GM18498 (cell line): ENCODE data around the gene PCDHGA6.
"Not testable (repeated sequence)": the region's sequence is repeated elsewhere in the genome, so short reads cannot be mapped to it uniquely, and the experiment has no call there.

Experiments
- ATAC-seq: cut with Tn5 transposase; IDR thresholded peaks from one replicate; pipeline ENCODE4 v1.9.1; 2021; ENCODE audit warnings: mild to moderate bottlenecking, moderate library complexity; ENCODE audit not compliant: unreplicated experiment

PCDHGA6 gene

DNA sequence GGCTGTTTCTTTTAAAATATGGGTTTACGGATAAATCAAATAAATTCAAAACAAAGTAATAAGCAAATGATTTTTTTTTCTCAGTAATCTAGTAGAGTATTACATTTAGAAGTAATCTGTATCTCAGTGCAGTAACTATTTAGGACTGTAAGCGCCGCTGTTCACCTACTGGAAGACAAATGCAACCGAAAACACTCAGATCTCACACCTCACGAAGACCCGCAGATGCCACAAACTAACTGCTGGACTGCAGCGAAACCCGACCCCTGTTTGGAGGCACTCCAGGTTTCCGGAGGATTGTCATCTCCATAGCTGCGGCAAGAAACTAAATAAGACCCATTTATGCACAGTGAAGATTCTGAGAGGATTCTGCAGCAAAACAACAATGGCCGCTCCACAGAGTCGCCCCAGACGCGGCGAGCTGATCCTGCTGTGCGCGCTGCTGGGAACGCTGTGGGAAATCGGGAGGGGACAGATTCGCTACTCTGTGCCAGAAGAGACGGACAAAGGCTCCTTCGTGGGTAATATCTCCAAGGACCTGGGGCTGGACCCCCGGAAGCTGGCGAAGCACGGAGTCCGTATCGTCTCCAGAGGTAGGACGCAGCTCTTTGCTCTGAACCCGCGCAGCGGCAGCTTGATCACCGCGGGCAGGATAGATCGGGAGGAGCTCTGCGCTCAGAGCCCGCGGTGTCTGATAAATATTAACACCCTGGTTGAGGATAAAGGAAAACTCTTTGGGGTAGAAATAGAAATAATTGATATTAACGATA, 18.9 kb downstream of the PCDHGA6 start, which contains the start of gene PCDHGA8:
Gene PCDHGA8 (plus strand): TSS at position 205 of the 770 bp plus-strand sequence. CDS start 181 bp downstream, at position 386.
- no peak for ATAC-seq

DNA sequence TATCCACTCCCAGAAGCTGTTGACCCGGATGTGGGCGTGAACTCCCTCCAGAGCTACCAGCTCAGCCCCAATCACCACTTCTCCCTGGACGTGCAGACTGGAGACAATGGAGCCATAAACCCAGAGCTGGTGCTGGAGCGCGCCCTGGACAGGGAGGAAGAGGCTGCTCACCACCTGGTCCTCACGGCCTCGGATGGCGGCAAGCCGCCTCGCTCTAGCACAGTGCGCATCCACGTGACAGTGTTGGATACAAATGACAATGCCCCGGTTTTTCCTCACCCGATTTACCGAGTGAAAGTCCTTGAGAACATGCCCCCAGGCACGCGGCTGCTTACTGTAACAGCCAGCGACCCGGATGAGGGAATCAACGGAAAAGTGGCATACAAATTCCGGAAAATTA, 19.6 kb downstream of the PCDHGA6 start:
- ATAC-seq: no peak

DNA sequence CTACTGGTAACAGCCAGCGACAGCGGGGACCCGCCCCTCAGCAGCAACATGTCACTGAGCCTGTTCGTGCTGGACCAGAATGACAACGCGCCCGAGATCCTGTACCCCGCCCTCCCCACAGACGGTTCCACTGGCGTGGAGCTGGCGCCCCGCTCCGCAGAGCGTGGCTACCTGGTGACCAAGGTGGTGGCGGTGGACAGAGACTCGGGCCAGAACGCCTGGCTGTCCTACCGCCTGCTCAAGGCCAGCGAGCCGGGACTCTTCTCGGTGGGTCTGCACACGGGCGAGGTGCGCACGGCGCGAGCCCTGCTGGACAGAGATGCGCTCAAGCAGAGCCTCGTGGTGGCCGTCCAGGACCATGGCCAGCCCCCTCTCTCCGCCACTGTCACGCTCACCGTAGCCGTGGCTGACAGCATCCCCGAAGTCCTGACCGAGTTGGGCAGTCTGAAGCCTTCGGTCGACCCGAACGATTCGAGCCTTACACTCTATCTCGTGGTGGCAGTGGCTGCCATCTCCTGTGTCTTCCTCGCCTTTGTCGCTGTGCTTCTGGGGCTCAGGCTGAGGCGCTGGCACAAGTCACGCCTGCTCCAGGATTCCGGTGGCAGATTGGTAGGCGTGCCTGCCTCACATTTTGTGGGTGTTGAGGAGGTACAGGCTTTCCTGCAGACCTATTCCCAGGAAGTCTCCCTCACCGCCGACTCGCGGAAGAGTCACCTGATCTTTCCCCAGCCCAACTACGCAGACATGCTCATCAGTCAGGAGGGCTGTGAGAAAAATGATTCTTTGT, 20.9 kb downstream of the PCDHGA6 start:
- not testable (repeated sequence) for ATAC-seq

DNA sequence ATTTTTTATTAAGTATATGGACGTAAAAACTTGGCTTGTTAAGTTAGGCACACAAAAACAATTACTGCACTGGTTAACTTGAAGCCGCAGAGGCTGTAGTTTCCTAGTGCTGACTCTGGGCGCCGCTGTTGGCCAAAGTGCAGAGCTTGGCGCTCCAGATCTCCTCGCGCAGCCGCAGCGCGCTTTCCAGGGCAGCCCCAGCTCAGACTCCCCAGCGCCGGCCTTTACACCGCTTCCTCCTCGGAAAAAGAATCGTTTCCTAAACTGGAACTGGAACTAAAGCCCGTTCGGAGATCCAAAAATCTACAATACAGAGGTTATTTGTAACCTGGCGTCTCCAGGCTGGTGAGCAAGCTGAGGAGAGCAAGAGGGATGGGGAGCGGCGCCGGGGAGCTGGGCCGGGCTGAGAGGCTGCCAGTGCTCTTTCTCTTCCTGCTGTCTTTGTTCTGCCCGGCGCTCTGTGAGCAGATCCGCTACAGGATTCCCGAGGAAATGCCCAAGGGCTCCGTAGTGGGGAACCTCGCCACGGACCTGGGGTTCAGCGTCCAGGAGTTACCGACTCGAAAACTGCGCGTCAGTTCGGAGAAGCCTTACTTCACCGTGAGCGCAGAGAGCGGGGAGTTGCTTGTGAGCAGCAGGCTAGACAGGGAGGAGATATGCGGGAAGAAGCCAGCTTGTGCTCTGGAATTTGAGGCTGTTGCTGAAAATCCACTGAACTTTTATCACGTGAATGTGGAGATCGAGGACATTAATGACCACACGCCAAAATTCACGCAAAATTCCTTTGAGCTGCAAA, 24.3 kb downstream of the PCDHGA6 start, which contains the start of gene PCDHGB5:
Gene PCDHGB5 (plus strand): TSS at position 192 of the 796 bp plus-strand sequence. CDS start 181 bp downstream, at position 373.
- ATAC-seq: peak; percentile 79

DNA sequence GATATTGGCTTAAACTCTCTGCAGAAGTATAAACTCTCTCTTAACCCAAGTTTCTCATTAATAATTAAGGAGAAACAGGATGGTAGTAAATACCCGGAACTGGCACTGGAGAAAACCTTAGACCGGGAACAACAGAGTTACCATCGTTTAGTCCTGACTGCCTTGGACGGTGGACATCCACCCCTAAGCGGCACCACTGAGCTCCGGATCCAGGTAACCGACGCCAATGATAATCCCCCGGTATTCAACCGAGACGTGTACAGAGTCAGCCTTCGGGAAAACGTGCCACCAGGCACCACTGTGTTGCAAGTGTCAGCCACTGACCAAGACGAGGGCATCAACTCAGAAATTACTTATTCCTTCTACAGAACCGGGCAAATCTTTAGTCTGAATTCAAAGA, 24.9 kb downstream of the PCDHGA6 start:
- ATAC-seq: no peak

DNA sequence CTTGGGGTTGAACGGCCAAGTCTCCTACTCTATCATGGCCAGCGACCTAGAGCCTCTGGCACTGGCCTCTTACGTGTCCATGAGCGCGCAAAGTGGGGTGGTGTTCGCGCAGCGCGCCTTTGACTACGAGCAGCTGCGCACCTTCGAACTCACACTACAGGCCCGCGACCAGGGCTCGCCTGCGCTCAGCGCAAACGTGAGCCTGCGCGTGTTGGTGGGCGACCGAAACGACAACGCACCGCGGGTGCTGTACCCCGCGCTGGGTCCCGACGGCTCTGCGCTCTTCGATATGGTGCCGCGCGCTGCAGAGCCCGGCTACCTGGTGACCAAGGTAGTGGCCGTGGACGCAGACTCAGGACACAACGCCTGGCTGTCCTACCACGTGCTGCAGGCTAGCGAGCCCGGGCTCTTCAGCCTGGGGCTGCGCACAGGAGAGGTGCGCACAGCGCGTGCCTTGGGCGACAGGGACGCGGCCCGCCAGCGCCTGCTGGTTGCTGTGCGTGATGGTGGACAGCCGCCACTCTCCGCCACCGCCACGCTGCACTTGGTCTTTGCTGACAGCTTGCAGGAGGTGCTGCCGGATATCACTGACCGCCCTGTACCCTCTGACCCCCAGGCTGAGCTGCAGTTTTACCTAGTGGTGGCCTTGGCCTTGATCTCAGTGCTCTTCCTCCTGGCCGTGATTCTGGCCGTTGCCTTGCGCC, 26.0 kb downstream of the PCDHGA6 start:
- no peak for ATAC-seq

DNA sequence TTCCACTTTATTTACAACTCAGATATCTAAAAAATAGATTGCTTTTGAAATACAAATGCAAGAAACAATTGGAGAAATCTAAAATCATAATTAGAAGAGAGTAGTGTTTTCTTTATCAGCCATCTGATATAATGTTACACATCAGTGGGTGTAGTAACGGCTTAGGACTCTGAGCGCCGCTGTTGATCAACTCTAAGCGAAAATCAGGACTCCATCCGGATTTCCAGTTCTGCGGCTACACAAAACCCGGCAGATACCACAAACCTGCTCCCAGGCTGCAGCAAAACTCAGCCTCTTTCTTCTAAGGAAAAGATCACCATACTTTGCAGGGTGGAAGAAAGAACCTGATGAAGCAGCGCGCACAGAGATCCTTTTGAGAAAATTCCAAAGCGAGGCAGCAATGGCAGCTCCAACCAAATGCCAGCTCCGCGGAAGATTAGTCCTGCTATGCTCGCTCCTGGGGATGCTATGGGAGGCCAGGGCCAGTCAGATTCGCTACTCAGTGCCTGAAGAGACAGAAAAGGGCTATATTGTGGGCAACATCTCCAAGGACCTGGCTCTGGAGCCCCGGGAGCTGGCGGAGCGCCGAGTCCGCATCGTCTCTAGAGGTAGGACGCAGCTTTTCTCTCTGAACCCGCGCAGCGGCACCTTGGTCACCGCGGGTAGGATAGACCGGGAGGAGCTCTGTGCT, 29.0 kb downstream of the PCDHGA6 start, which contains the start of gene PCDHGA9:
Gene PCDHGA9 (plus strand): TSS at position 226 of the 691 bp plus-strand sequence. CDS start 175 bp downstream, at position 401.
- ATAC-seq: no peak

DNA sequence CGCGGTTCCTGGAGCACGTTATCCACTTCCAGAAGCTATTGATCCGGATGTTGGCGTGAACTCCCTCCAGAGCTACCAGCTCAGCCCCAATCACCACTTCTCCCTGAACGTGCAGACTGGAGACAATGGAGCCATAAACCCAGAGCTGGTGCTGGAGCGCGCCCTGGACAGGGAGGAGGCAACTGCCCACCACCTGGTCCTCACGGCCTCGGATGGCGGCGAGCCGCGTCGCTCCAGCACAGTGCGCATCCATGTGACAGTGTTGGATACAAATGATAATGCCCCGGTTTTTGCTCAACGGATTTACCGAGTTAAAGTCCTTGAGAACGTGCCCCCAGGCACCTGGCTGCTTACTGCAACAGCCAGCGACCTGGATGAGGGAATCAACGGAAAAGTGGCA, 29.7 kb downstream of the PCDHGA6 start:
- no peak for ATAC-seq

DNA sequence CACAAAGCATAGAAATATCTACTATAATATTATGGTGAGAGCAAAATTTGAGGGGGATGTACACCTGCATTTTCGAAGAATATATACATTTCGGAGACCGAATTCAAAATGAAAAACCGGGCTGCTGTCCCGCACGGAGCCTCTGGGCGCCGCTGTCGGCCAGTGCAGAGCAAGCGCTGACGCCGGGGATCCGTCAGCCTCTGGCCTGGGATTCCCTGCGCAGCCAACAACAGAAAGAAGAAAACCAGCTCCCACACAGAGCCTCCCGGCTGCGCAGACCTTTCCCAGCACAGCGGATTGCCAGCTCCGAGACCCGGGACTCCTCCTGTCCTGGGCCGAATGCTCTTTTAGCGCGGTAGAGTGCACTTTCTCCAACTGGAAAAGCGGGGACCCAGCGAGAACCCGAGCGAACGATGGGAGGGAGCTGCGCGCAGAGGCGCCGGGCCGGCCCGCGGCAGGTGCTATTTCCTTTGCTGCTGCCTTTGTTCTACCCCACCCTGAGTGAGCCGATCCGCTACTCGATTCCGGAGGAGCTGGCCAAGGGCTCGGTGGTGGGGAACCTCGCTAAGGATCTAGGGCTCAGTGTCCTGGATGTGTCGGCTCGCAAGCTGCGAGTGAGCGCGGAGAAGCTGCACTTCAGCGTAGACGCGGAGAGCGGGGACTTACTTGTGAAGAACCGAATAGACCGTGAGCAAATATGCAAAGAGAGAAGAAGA, 34.3 kb downstream of the PCDHGA6 start, which contains the start of gene PCDHGB6:
Gene PCDHGB6 (plus strand): TSS at position 232 of the 716 bp plus-strand sequence. CDS start 182 bp downstream, at position 414.
- not testable (repeated sequence) for ATAC-seq

DNA sequence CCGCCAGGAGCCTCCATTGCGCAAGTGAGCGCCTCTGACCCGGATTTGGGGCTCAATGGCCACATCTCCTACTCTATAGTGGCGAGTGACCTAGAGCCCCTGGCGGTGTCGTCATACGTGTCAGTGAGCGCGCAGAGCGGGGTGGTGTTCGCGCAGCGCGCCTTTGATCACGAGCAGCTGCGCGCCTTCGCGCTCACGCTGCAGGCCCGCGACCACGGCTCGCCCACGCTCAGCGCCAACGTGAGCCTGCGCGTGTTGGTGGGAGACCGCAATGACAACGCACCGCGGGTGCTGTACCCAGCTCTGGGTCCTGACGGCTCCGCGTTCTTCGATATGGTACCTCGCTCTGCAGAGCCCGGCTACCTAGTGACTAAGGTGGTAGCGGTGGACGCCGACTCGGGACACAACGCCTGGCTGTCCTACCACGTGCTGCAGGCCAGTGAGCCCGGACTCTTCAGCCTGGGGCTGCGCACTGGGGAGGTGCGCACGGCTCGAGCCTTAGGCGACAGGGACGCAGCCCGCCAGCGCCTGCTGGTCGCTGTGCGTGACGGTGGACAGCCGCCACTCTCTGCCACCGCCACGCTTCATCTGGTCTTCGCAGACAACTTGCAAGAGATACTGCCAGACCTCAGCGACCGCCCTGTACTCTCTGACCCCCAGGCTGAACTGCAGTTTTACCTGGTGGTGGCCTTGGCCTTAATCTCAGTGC, 36.1 kb downstream of the PCDHGA6 start:
- no peak for ATAC-seq

DNA sequence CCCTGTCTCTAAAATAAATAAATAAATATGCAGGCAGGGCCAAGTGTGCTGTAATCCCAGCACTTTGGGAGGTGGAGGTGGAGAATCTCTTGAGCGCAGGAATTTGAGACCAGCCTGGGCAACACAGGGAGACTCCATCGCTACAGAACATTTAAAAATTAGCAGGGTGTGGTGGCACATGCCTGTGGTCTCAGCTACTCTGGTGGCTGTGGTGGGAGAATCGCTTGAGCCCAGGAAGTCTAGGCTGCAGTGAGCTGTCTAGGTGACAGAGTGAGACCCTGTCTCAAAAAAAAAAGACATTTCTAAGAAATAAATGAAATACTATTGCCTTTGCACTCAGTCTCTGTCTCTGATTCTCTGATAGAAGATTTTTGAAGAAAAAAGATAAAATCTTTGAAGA, 37.9 kb downstream of the PCDHGA6 start:
- no peak for ATAC-seq

DNA sequence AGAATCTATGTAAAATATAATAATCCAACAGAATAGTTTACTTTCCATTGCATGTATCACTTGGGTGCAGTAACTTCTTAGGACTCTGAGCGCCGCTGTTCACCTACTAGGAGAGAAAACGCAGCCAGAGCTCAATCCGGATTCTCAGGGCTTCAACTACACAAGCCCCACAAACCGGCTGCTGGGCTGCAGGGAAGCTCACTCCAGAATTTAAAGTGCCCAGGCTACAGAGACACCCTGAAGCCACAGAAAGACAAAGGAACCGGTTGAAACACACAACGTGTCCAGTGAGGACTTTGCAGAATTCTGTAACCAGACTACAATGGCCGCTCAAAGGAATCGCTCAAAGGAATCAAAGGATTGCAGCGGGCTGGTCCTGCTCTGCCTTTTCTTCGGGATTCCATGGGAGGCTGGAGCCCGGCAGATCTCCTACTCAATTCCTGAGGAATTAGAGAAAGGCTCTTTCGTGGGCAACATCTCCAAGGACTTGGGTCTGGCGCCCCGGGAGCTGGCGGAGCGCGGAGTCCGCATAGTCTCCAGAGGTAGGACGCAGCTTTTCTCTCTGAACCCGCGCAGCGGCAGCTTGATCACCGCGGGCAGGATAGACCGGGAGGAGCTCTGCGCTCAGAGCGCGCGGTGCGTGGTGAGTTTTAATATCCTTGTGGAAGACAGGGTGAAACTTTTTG, 39.3 kb downstream of the PCDHGA6 start, which contains the start of gene PCDHGA10:
Gene PCDHGA10 (plus strand): TSS at position 134 of the 686 bp plus-strand sequence. CDS start 189 bp downstream, at position 323.
- peak; percentile 86 for ATAC-seq

DNA sequence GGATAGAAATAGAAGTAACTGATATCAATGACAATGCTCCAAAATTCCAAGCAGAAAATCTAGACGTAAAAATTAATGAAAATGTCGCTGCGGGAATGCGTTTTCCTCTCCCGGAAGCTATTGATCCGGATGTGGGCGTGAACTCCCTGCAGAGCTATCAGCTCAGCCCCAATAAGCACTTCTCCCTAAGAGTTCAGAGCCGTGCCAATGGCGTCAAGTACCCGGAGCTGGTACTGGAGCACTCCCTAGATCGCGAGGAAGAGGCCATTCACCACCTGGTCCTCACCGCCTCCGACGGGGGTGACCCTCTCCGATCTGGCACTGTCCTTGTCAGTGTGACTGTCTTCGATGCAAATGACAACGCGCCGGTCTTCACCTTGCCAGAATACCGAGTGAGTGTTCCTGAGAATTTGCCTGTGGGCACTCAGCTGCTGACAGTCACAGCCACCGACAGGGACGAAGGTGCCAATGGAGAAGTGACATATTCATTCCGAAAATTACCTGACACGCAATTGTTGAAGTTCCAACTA, 39.9 kb downstream of the PCDHGA6 start:
- no peak for ATAC-seq

DNA sequence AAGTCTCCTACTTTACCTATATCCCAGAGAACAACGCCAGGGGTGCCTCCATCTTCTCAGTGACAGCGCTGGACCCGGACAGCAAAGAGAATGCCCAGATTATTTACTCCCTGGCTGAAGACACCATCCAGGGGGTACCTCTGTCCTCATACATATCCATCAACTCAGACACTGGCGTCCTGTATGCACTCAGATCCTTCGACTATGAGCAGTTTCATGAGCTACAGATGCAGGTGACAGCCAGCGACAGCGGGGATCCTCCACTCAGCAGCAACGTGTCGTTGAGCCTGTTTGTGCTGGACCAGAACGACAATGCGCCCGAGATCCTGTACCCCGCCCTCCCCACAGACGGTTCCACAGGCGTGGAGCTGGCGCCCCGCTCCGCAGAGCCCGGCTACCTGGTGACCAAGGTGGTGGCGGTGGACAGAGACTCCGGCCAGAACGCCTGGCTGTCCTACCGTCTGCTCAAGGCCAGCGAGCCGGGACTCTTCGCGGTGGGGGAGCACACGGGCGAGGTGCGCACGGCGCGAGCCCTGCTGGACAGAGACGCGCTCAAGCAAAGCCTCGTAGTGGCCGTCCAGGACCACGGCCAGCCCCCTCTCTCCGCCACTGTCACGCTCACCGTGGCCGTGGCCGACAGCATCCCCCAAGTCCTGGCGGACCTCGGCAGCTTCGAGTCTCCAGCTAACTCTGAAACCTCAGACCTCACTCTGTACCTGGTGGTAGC, 41.0 kb downstream of the PCDHGA6 start:
- not testable (repeated sequence) for ATAC-seq

DNA sequence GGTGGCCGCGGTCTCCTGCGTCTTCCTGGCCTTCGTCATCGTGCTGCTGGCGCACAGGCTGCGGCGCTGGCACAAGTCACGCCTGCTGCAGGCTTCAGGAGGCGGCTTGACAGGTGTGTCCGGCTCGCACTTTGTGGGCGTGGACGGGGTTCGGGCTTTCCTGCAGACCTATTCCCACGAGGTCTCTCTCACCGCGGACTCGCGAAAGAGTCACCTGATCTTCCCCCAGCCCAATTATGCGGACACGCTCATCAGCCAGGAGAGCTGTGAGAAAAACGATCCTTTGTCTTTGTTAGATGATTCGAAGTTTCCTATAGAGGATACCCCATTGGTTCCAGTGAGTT, 41.6 kb downstream of the PCDHGA6 start:
- ATAC-seq: not testable (repeated sequence)

DNA sequence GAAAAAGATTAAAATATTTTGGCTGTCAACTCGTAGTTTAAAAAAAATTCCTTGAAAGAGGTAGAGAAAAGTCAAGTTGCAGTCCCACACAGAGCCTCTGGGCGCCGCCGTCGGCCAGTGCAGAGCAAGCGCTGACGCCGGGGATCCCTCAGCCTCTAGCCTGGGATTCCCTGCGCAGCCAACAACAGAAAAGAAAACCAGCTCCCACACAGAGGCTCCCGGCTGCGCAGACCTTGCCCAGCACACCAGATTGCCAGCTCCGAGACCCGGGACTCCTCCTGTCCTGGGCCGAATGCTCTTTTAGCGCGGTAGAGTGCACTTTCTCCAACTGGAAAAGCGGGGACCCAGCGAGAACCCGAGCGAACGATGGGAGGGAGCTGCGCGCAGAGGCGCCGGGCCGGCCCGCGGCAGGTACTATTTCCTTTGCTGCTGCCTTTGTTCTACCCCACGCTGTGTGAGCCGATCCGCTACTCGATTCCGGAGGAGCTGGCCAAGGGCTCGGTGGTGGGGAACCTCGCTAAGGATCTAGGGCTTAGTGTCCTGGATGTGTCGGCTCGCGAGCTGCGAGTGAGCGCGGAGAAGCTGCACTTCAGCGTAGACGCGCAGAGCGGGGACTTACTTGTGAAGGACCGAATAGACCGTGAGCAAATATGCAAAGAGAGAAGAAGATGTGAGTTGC, 43.9 kb downstream of the PCDHGA6 start, which contains the start of gene PCDHGB7:
Gene PCDHGB7 (plus strand): TSS at position 184 of the 679 bp plus-strand sequence. CDS start 183 bp downstream, at position 367.
- ATAC-seq: peak; percentile 68
